ENCODE results near the gene GRHPR. TPM values are rescaled to one million over a fixed set of nuclear protein-coding genes. Genes with fewer than 3 reads are reported as not detected.

The GRHPR gene
- total RNA-seq, 1 donor from 2014 or later: 99.2 TPM

Other genes with a start within 250 kb of the GRHPR start
- gene ZBTB5, start 42.8 kb downstream of the GRHPR start, total RNA-seq: 15.1 TPM
- 38.1 TPM for gene POLR1E, start 63.3 kb downstream of the GRHPR start, total RNA-seq
- gene FBXO10, start 153.7 kb downstream of the GRHPR start, total RNA-seq: 18.3 TPM
- 72.0 TPM for gene TOMM5, start 169.9 kb downstream of the GRHPR start, total RNA-seq
- 6.3 TPM for gene FRMPD1, start 228.3 kb downstream of the GRHPR start, total RNA-seq